Measurements from ENCODE around the gene SRGAP3.

SRGAP3 gene

GRCh38 chr3:8963137-8963853 is 286.2 kb downstream of the SRGAP3 start, which contains the start of gene RAD18:
TSS of gene RAD18 (minus strand) at chr3:8963472. CDS start at chr3:8963385, 87 bp downstream.
- H3K9ac ChIP-seq (ENCODE audit: low read depth in 1 of 2, low read length in 2 of 2), result peak within 1 kb of the TSS; percentile 79 to 83
- no peaks in the 10 kb centered on the region for H3K9me3 ChIP-seq (ENCODE audit: control insufficient read depth in 2 of 2, low read length in 2 of 2)
- H3K36me3 ChIP-seq (ENCODE audit: control insufficient read depth in 2 of 2, insufficient read depth in 2 of 2, low read length in 2 of 2), result no peaks in the 10 kb centered on the region
- peak within 1 kb of the TSS; percentile 85 to 97 for H3K4me3 ChIP-seq (ENCODE audit: low read length in 2 of 2)
- H3K27me3 ChIP-seq (ENCODE audit: control insufficient read depth in 2 of 2, insufficient read depth in 2 of 2, low read length in 2 of 2), result no peaks in the 10 kb centered on the region
- H3K27ac ChIP-seq (ENCODE audit: low read depth in 2 of 2, low read length in 2 of 2), result peak within 1 kb of the TSS; percentile 91 to 93
- H3K4me1 ChIP-seq (ENCODE audit: control insufficient read depth in 2 of 2, insufficient read depth in 2 of 2, low read length in 2 of 2), result peaks cover 29 to 35% of the 10 kb centered on the region in 2 donors

GRCh38 chr3:8962226-8962861 is 287.1 kb downstream of the SRGAP3 start:
- H3K9me3 ChIP-seq (ENCODE audit: control insufficient read depth in 2 of 2, low read length in 2 of 2), result no peaks in the 10 kb centered on the region
- H3K27me3 ChIP-seq (ENCODE audit: control insufficient read depth in 2 of 2, insufficient read depth in 2 of 2, low read length in 2 of 2), result no peaks in the 10 kb centered on the region
- H3K9ac ChIP-seq (ENCODE audit: low read depth in 1 of 2, low read length in 2 of 2), result peak overlapping the region; percentile 79 to 83
- H3K4me1 ChIP-seq (ENCODE audit: control insufficient read depth in 2 of 2, insufficient read depth in 2 of 2, low read length in 2 of 2), result peaks cover 29 to 35% of the 10 kb centered on the region in 2 donors
- H3K27ac ChIP-seq (ENCODE audit: low read depth in 2 of 2, low read length in 2 of 2), result no peak overlapping the region
- no peaks in the 10 kb centered on the region for H3K36me3 ChIP-seq (ENCODE audit: control insufficient read depth in 2 of 2, insufficient read depth in 2 of 2, low read length in 2 of 2)
- H3K4me3 ChIP-seq (ENCODE audit: low read length in 2 of 2), result peak overlapping the region; percentile 85 to 97

- Histone ChIP-seq H3K36me3 (ENCODE audit: control insufficient read depth in 2 of 2, insufficient read depth in 2 of 2, low read length in 2 of 2) (peaks cover 0 to 3% of the 10 kb centered on the region in 2 donors), H3K4me1 (ENCODE audit: control insufficient read depth in 2 of 2, insufficient read depth in 2 of 2, low read length in 2 of 2) (peaks cover 17 to 18% of the 10 kb centered on the region in 2 donors), H3K27me3 (ENCODE audit: control insufficient read depth in 2 of 2, insufficient read depth in 2 of 2, low read length in 2 of 2) (no peaks in the 10 kb centered on the region), H3K9me3 (ENCODE audit: control insufficient read depth in 2 of 2, low read length in 2 of 2) (no peaks in the 10 kb centered on the region), H3K4me3 (ENCODE audit: low read length in 2 of 2) (no peak overlapping the region), H3K9ac (ENCODE audit: low read depth in 1 of 2, low read length in 2 of 2) (no peak overlapping the region), H3K27ac (ENCODE audit: low read depth in 2 of 2, low read length in 2 of 2) (no peak overlapping the region)
These were observed 289.8 kb downstream of the SRGAP3 start for GRCh38 chr3:8959668-8960067.

DNA sequence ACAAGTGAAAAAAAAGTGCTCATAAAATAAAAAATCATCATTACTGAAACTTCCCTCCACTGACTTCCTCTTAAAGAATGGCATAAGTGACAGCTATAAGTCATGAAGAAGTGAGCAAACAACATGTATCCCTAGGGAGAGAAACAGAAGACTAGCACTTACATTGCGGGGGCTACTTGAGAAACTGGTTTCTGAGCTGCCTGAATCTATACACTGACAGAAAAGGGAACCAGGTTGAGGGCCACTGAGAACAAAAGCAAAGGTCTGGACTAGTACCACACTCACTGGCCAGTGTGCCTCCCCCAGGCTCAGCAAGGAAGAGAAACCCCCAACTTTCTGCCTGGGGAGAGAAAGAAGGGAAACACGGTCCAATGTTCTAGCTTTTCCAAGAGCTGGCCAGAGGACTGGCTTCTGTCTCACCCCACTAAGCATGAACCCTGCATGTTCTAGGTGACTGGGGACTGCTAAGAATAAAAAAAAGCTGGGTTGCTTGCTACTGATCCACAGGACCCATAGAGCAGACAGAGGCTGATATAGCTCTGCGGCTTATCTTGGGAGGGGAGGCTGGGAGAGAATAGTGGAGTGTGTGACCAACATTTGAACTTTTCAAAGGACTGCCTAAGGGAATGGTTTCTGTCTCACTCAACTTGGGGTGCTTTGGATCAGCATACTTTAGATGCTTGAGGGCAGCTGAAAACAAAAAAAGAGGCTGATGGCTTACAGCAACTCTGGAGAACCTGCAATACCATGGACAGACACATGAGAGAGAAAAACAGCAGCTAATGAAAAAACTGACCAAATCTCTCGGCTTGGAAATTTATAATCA is 294.3 kb downstream of the SRGAP3 start:
- Histone ChIP-seq H3K27me3 (ENCODE audit: control insufficient read depth in 2 of 2, insufficient read depth in 2 of 2, low read length in 2 of 2) (no peaks in the 10 kb centered on the region), H3K4me3 (ENCODE audit: low read length in 2 of 2) (no peak overlapping the region), H3K36me3 (ENCODE audit: control insufficient read depth in 2 of 2, insufficient read depth in 2 of 2, low read length in 2 of 2) (peaks cover 0 to 3% of the 10 kb centered on the region in 2 donors), H3K4me1 (ENCODE audit: control insufficient read depth in 2 of 2, insufficient read depth in 2 of 2, low read length in 2 of 2) (no peaks in the 10 kb centered on the region), H3K9ac (ENCODE audit: low read depth in 1 of 2, low read length in 2 of 2) (no peak overlapping the region), H3K9me3 (ENCODE audit: control insufficient read depth in 2 of 2, low read length in 2 of 2) (no peaks in the 10 kb centered on the region), H3K27ac (ENCODE audit: low read depth in 2 of 2, low read length in 2 of 2) (no peak overlapping the region)

DNA sequence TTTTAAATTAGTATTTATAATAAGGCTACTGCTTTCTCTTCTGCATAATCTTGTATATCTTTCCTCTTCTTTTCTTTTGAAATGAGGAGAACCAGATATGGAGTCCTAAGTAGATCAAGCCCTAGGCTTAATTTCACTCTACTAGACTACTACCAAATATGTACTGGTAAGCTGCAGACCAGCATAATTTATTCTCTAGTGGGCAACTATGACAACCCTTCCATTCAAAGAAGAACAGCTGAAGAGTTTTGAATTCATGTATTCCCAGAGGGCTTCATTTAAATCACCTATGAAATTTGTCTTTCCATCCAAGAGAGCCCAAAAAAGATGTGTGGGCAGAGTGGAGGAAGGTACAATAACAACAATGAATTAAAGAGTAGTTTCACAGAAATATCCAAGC is 296.1 kb downstream of the SRGAP3 start:
- no peaks in the 10 kb centered on the region for H3K4me1 ChIP-seq (ENCODE audit: control insufficient read depth in 2 of 2, insufficient read depth in 2 of 2, low read length in 2 of 2)
- H3K9me3 ChIP-seq (ENCODE audit: control insufficient read depth in 2 of 2, low read length in 2 of 2), result no peaks in the 10 kb centered on the region
- no peak overlapping the region for H3K4me3 ChIP-seq (ENCODE audit: low read length in 2 of 2)
- no peak overlapping the region for H3K27ac ChIP-seq (ENCODE audit: low read depth in 2 of 2, low read length in 2 of 2)
- peaks cover 0 to 3% of the 10 kb centered on the region in 2 donors for H3K36me3 ChIP-seq (ENCODE audit: control insufficient read depth in 2 of 2, insufficient read depth in 2 of 2, low read length in 2 of 2)
- no peak overlapping the region for H3K9ac ChIP-seq (ENCODE audit: low read depth in 1 of 2, low read length in 2 of 2)
- no peaks in the 10 kb centered on the region for H3K27me3 ChIP-seq (ENCODE audit: control insufficient read depth in 2 of 2, insufficient read depth in 2 of 2, low read length in 2 of 2)

DNA sequence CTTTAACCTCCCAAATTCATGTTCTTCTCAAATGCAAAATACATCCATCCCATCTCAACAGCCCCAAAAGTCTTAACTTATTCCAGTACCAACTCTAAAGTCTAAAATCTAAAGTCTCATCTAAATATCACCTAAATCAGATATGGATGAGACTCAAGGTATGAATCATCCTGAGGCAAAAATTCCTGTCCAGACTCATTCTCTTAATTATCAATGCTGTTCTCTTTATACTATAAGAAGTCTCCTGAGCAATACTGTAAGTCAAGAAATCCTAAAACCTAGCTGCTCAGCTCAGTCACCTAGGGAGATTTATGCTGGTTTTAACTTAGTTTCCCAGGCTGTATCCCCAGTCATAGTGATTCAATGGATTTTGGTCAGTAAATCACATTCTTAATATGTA is 297.3 kb downstream of the SRGAP3 start:
- Histone ChIP-seq H3K36me3 (ENCODE audit: control insufficient read depth in 2 of 2, insufficient read depth in 2 of 2, low read length in 2 of 2) (peaks cover 0 to 3% of the 10 kb centered on the region in 2 donors), H3K9me3 (ENCODE audit: control insufficient read depth in 2 of 2, low read length in 2 of 2) (no peaks in the 10 kb centered on the region), H3K9ac (ENCODE audit: low read depth in 1 of 2, low read length in 2 of 2) (no peak overlapping the region), H3K4me3 (ENCODE audit: low read length in 2 of 2) (no peak overlapping the region), H3K4me1 (ENCODE audit: control insufficient read depth in 2 of 2, insufficient read depth in 2 of 2, low read length in 2 of 2) (no peaks in the 10 kb centered on the region), H3K27me3 (ENCODE audit: control insufficient read depth in 2 of 2, insufficient read depth in 2 of 2, low read length in 2 of 2) (no peaks in the 10 kb centered on the region), H3K27ac (ENCODE audit: low read depth in 2 of 2, low read length in 2 of 2) (no peak overlapping the region)

GRCh38 chr3:8945890-8946600 is 303.4 kb downstream of the SRGAP3 start:
- Histone ChIP-seq H3K9ac (ENCODE audit: low read depth in 1 of 2, low read length in 2 of 2) (no peak overlapping the region), H3K9me3 (ENCODE audit: control insufficient read depth in 2 of 2, low read length in 2 of 2) (no peaks in the 10 kb centered on the region), H3K4me1 (ENCODE audit: control insufficient read depth in 2 of 2, insufficient read depth in 2 of 2, low read length in 2 of 2) (no peaks in the 10 kb centered on the region), H3K27ac (ENCODE audit: low read depth in 2 of 2, low read length in 2 of 2) (no peak overlapping the region), H3K36me3 (ENCODE audit: control insufficient read depth in 2 of 2, insufficient read depth in 2 of 2, low read length in 2 of 2) (peaks cover 0 to 7% of the 10 kb centered on the region in 2 donors), H3K4me3 (ENCODE audit: low read length in 2 of 2) (no peak overlapping the region), H3K27me3 (ENCODE audit: control insufficient read depth in 2 of 2, insufficient read depth in 2 of 2, low read length in 2 of 2) (no peaks in the 10 kb centered on the region)

DNA sequence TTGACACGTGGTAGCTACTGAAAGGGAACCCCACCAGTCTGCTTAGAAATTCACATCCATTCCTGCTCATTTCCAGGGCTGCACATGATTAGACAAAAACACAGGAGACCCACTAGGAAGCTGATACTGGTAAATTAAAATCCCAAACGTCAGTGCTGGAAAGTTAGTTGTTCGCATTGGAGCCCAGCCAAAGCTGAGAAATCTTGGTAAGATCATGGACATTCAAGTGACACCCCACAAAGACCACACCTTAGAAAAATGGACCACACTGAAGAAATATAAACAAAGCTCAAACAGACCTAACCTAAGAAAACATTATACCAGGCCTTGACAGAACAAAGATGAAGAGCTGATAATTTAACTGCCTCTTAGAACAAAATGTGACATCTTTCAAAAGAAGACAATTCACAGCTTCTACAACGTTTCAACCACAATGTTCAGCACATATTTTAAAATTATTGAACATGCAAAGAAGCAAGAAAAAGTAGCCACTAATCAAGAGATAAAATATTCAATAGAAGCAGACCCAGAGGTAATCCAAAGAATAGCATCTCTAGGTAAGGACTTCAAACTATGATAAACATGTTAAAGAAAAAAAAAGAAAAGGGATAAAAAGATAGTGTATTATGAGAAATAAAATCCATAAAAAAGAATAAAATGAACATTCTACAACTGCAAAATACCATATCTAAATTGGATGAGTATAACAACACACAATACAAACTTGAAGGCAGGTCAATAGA is 306.5 kb downstream of the SRGAP3 start:
- Histone ChIP-seq H3K27me3 (ENCODE audit: control insufficient read depth in 2 of 2, insufficient read depth in 2 of 2, low read length in 2 of 2) (no peaks in the 10 kb centered on the region), H3K9ac (ENCODE audit: low read depth in 1 of 2, low read length in 2 of 2) (no peak overlapping the region), H3K9me3 (ENCODE audit: control insufficient read depth in 2 of 2, low read length in 2 of 2) (no peaks in the 10 kb centered on the region), H3K4me3 (ENCODE audit: low read length in 2 of 2) (no peak overlapping the region), H3K36me3 (ENCODE audit: control insufficient read depth in 2 of 2, insufficient read depth in 2 of 2, low read length in 2 of 2) (peaks cover 0 to 13% of the 10 kb centered on the region in 2 donors), H3K27ac (ENCODE audit: low read depth in 2 of 2, low read length in 2 of 2) (no peak overlapping the region), H3K4me1 (ENCODE audit: control insufficient read depth in 2 of 2, insufficient read depth in 2 of 2, low read length in 2 of 2) (no peaks in the 10 kb centered on the region)

GRCh38 chr3:8942115-8942514 is 307.3 kb downstream of the SRGAP3 start:
- Histone ChIP-seq H3K4me3 (ENCODE audit: low read length in 2 of 2) (no peak overlapping the region), H3K36me3 (ENCODE audit: control insufficient read depth in 2 of 2, insufficient read depth in 2 of 2, low read length in 2 of 2) (peaks cover 0 to 13% of the 10 kb centered on the region in 2 donors)

More at GRCh38 chr3:8942115-8942514, 307.3 kb downstream of the SRGAP3 start:
- H3K27me3 ChIP-seq (ENCODE audit: control insufficient read depth in 2 of 2, insufficient read depth in 2 of 2, low read length in 2 of 2), result no peaks in the 10 kb centered on the region
- no peak overlapping the region for H3K9ac ChIP-seq (ENCODE audit: low read depth in 1 of 2, low read length in 2 of 2)
- H3K4me1 ChIP-seq (ENCODE audit: control insufficient read depth in 2 of 2, insufficient read depth in 2 of 2, low read length in 2 of 2), result no peaks in the 10 kb centered on the region
- H3K27ac ChIP-seq (ENCODE audit: low read depth in 2 of 2, low read length in 2 of 2), result no peak overlapping the region
- no peaks in the 10 kb centered on the region for H3K9me3 ChIP-seq (ENCODE audit: control insufficient read depth in 2 of 2, low read length in 2 of 2)

All from mucosa of rectum (tissue), 2 donors.